HG02623 (cell line): ENCODE measurements around the gene C12orf75.
A peak's percentile ranks its signal among the peaks of the same experiment; 100 is the strongest.
"Not testable (repeated sequence)": the region's sequence is repeated elsewhere in the genome, so short reads cannot be mapped to it uniquely, and the experiment has no call there.

Experiments
- ATAC-seq: cut with Tn5 transposase; IDR thresholded peaks from one replicate; pipeline ENCODE4 v1.9.1; 2021; ENCODE audit warnings: moderate library complexity; ENCODE audit not compliant: unreplicated experiment

C12orf75 gene

DNA sequence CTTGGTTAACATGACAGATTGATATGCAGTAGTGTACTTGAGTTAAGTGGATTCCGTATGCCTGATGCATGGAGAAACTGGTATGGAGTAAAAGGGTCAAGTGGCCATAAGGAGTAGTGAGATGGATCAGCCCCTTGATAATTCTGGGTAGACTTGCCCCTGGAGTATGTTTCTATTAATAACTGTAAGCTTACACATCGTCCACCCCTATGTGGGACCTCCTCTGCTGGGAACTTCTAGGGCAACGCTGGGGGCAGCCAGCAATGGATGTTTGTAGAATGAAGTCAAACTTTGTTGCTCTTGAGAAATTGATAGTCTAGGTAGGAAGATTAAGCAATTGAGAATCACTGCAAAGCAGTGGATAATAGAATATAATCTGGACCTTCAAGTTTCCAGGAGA, 3.5 kb downstream of the C12orf75 start:
- ATAC-seq: no peak

DNA sequence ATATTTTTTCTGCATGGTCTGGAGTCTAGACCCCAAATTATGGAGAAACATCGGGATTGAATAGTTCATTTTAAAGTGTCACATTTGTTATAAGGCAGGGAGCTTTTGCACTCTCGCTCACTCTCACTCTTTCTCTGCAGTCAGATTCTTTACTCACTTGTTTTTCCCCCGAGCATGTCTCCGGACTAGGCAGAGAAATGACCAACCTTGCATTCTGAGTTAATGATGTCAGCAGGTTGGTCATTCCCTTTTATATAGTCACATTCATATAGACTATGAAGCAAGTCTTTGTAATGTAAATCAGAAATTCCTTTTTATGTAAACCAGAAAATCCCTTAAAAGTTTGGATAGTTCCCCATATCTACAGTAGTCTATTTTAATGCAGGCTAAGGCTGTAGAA, 4.1 kb downstream of the C12orf75 start:
- no peak for ATAC-seq

- no peak for ATAC-seq
These were observed 5.4 kb downstream of the C12orf75 start for GRCh38 chr12:105335856-105336255.

DNA sequence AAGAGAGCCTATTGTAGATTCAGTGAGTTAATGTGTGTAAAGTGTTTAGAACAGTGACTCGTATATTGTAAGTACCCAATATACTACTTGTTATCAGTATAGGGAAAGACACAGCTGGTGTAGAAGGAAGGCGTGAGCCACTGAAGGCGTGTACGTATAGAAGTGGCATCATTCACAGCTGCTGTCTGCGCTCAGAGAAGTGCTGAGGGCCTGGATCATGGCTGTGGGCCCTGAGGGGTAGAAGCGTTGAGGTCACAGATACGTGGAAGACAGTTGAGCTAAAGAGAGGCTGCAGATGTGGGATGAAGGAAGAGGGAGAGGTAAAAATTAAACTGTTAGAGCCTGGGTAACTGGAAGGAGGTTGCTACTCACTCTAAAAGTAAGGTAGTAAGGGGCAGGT, 5.9 kb downstream of the C12orf75 start:
- no peak for ATAC-seq

- ATAC-seq: no peak
These were observed 6.9 kb downstream of the C12orf75 start for GRCh38 chr12:105337391-105337790.

- no peak for ATAC-seq
These were observed 8.5 kb downstream of the C12orf75 start for GRCh38 chr12:105338966-105339365.

GRCh38 chr12:105341010-105341409, 10.5 kb downstream of the C12orf75 start:
- no peak for ATAC-seq

DNA sequence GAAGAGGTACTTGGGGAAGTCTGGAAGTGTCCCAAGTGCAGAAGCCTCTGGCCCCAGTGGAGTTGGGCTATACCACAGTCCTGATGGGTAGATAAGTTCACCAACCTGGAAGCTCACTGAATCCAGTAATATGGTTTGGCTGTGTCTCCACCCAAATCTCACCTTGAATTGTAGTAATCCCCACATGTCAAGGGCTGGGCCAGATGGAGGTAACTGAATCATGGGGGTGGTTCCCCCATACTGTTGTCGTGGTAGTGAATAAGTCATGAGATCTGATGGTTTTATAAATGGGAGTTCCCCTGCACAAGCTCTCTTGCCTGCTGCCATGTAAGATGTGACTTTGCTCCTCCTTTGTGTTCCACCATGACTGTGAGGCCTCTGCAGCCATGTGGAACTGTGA, 11.1 kb downstream of the C12orf75 start:
- ATAC-seq: not testable (repeated sequence)

- no peak for ATAC-seq
These were observed 12.0 kb downstream of the C12orf75 start for GRCh38 chr12:105342464-105342863.

GRCh38 chr12:105343836-105344235, 13.3 kb downstream of the C12orf75 start:
- ATAC-seq: no peak

- ATAC-seq: no peak
These were observed 17.0 kb downstream of the C12orf75 start for GRCh38 chr12:105347499-105347898.

- ATAC-seq: no peak
These were observed 17.7 kb downstream of the C12orf75 start for GRCh38 chr12:105348142-105348541.

DNA sequence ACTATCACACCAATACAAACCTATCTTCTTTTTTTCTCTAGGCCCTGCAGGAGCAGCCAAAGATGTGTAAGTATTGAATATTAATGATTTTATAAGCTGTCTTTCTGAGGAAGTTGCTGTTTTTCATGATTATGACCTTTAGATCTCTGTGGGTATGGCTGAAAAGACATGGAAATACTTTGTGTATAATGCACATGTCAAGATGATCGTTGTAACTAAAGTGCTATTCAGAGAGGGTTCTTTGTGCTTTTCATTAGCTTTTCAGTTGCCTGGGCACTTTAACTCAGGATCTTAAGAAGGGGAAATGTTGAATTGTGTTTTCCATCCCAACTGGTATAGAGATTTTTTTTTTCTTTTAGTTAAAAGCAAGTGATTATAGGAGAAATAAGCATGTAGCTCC, 18.1 kb downstream of the C12orf75 start:
- ATAC-seq: no peak

- no peak for ATAC-seq
These were observed 18.6 kb downstream of the C12orf75 start for GRCh38 chr12:105349138-105349537.

DNA sequence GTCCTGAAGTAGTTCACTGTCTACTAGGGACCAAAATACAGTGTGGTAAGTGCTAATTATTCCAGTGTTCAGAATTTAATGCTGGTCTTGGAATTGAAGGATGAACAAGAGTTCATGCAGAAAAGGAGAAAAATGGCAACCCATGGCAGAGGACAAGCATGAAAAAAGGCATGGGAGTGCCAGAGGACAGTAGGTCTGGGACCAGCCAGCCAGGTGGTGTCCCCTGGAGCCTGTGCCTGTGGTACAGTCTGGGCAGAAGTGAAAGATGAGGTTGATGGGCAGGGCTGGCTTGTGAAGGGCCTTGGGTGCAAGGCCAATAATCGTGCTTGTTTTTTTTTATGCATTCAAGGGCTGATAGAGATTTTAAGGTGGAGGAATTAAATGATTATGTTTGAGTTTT, 21.0 kb downstream of the C12orf75 start:
- ATAC-seq: no peak

GRCh38 chr12:105352052-105352451, 21.6 kb downstream of the C12orf75 start:
- peak; percentile 83 for ATAC-seq

DNA sequence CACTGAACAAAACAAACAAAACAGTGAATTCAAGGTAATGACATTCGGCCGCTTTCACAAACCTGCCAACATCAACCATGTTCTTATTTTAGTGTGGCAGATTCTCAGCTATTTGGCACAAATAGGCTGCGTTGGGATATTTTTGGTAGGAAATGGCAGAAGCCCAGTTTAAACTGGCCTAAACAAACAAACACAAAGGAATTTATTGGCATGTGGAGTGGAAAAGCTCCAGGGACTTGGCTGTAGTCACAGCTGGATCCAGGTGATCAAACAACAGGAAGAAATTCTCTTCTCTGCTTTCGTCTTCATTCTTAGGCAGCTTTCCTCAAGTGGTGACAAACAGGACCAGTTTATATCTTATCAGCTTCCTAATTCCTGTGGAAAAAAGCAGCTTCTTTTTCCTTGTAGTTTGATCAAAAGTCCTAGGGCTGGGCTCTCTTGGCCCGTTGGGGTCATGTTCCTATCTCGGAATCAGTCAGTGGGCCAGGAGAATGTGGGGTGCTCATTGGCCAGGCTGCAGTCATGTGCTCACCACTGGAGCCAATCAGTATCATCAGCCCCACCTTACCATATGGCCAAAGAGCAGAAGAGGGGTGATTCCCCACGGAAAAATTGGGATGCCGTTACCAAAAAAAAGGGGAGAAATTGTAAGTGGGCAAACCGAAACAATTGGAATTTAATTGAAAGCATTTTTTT, 22.6 kb downstream of the C12orf75 start:
- no peak for ATAC-seq

GRCh38 chr12:105355752-105356151, 25.3 kb downstream of the C12orf75 start:
- ATAC-seq: no peak

DNA sequence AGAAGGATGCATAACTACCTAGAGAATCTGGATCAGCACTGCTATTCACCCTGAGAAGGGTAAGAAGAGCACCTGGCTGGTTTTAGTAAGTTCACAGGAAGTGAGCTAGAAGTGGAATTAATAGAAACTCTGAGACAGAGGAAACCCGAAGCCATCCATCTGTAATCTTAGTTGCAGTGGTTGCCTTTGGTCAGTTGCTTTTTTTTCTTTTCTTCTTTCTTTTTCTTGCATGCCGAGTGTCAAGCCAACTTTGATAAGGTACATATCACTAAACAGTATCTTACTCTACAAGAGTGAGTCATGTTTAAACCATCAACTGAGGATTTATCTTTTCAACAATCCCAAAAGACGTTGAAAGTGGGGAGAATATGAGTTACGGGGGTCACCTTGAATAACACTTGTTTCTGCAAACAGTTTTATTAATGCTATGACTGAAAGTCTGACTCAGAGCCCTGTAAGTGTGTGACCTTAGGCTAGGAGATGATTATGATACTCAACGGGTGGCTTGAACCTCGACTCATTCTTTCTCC, 26.7 kb downstream of the C12orf75 start:
- peak; percentile 69 for ATAC-seq

- peak; percentile 52 for ATAC-seq
These were observed 28.3 kb downstream of the C12orf75 start for GRCh38 chr12:105358789-105359188.

GRCh38 chr12:105359856-105360255, 29.4 kb downstream of the C12orf75 start:
- ATAC-seq: no peak

- ATAC-seq: no peak
These were observed 33.4 kb downstream of the C12orf75 start for GRCh38 chr12:105363890-105364289.

- ATAC-seq: no peak
These were observed 34.7 kb downstream of the C12orf75 start for GRCh38 chr12:105365231-105365630.
